Superior temporal gyrus (tissue), 1 donor: ENCODE data around the gene CRADD.
"Not testable (repeated sequence)": the region's sequence is repeated elsewhere in the genome, so short reads cannot be mapped to it uniquely, and the experiment has no call there.

Experiments used
- DNase-seq: peaks from one replicate; pipeline ENCODE4 v3.0.0-alpha.2; 2016; ENCODE audit errors: extremely low spot score

The CRADD gene

GRCh38 chr12:93896427-93896826, 219.3 kb downstream of the CRADD start:
- DNase-seq = no peak

- DNase-seq = no peak
Observed at GRCh38 chr12:93896952-93897351, 219.8 kb downstream of the CRADD start.

- DNase-seq = no peak
Observed at GRCh38 chr12:93901739-93902138, 224.6 kb downstream of the CRADD start.

- no peak for DNase-seq
Observed at GRCh38 chr12:93902192-93902591, 225.0 kb downstream of the CRADD start.

GRCh38 chr12:93902736-93903562, 225.8 kb downstream of the CRADD start:
- DNase-seq = no peak

- DNase-seq = no peak
Observed at GRCh38 chr12:93904124-93904523, 226.9 kb downstream of the CRADD start.

- DNase-seq = no peak
Observed at GRCh38 chr12:93908264-93908663, 231.1 kb downstream of the CRADD start.

- no peak for DNase-seq
Observed at GRCh38 chr12:93908846-93909567, 231.8 kb downstream of the CRADD start.

GRCh38 chr12:93911396-93911795, 234.2 kb downstream of the CRADD start:
- DNase-seq = no peak

- DNase-seq = no peak
Observed at GRCh38 chr12:93912086-93912733, 235.0 kb downstream of the CRADD start.

GRCh38 chr12:93913845-93914244, 236.7 kb downstream of the CRADD start:
- DNase-seq = no peak

GRCh38 chr12:93914281-93914680, 237.1 kb downstream of the CRADD start:
- DNase-seq = no peak

- no peak for DNase-seq
Observed at GRCh38 chr12:93915411-93915810, 238.2 kb downstream of the CRADD start.

GRCh38 chr12:93916402-93916801, 239.2 kb downstream of the CRADD start:
- no peak for DNase-seq

GRCh38 chr12:93918262-93918661, 241.1 kb downstream of the CRADD start:
- no peak for DNase-seq

GRCh38 chr12:93918900-93919299, 241.7 kb downstream of the CRADD start:
- DNase-seq = no peak

- DNase-seq = no peak
Observed at GRCh38 chr12:93921521-93921920, 244.3 kb downstream of the CRADD start.

- no peak for DNase-seq
Observed at GRCh38 chr12:93922583-93923006, 245.4 kb downstream of the CRADD start.

GRCh38 chr12:93924367-93924766, 247.2 kb downstream of the CRADD start:
- no peak for DNase-seq

- DNase-seq = no peak
Observed at GRCh38 chr12:93925585-93926205, 248.5 kb downstream of the CRADD start.

- no peak for DNase-seq
Observed at GRCh38 chr12:93926237-93926636, 249.1 kb downstream of the CRADD start.

GRCh38 chr12:93929081-93929480, 251.9 kb downstream of the CRADD start:
- DNase-seq = not testable (repeated sequence)
